ENCODE data around the gene SRRM4.

The SRRM4 gene

DNA sequence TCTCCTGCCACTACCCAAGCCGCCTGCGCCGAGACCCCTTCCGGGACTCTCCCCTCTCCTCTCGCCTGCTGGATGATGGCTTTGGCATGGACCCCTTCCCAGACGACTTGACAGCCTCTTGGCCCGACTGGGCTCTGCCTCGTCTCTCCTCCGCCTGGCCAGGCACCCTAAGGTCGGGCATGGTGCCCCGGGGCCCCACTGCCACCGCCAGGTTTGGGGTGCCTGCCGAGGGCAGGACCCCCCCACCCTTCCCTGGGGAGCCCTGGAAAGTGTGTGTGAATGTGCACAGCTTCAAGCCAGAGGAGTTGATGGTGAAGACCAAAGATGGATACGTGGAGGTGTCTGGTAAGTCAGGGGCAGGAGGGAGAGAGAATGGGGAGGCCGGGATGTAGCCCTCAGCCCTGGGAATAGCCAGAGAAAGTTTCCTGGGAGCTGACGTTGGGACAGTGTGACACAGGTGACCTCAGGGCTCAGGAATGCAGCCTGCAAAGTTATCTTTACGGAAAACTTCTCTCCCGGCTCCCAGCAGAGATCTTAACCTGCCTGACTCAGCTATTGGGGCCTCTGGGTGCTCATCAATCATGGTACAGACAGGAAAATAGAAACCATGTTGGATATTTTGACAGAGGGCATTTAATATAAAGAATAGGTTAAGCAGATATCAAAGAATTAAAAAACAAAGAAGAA lies 198.1 kb downstream of the SRRM4 start:
- TF ChIP-seq CEBPB (IDR thresholded peaks at IDR 0.05) (no peak), ZBTB7A (IDR thresholded peaks at IDR 0.05; ENCODE audit: low read depth) (0 out of 2 replicates have a peak, but pooled peaks have one; percentile 32)

DNA sequence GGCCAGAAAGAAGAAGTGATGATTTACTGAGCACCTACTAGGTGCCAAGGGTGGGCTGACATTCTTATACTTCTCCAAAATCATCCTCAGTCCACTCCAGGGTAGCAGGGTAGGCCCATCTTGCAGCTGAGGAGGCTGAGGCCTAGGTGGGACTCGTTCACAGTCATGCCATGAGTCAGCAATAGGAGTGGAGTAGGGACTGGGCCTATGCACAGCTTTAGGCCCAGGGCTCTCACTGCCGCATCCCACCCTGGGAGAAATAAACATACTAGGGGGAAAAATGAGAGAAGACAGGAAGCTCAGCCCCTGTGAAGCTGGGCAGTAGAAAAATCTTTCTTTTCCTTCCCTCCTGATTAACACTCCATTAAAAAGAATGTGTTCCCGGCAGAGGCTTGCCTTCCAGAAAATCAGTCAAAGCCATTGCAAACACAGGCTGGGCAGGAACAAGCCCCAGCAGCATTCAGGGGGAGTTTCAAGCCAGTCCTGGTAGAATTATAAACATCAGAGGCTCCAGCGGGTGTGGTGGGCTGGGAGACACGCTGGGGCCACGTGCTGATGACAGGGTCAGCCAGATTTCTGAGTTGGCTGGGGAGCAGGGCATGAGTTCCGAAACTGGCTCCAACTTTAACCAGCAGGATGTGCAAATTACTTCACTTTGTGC lies 199.2 kb downstream of the SRRM4 start:
- TF ChIP-seq CEBPB (IDR thresholded peaks at IDR 0.05) (no peak), EP300 (IDR thresholded peaks at IDR 0.05; ENCODE audit: borderline replicate concordance) (no peak), MAX (IDR thresholded peaks at IDR 0.05) (no peak), RAD21 (IDR thresholded peaks at IDR 0.05; ENCODE audit: low read depth) (no peak), FOXM1 (IDR thresholded peaks at IDR 0.05; ENCODE audit: borderline replicate concordance, low read depth) (no peak), TCF12 (IDR thresholded peaks at IDR 0.05; ENCODE audit: low read depth) (no peak), TEAD4 (IDR thresholded peaks at IDR 0.05) (no peak), ZBTB7A (IDR thresholded peaks at IDR 0.05; ENCODE audit: low read depth) (no peak), NFIC (IDR thresholded peaks at IDR 0.05) (no peak), TAF1 (IDR thresholded peaks at IDR 0.05; ENCODE audit: low read depth) (no peak), YY1 (IDR thresholded peaks at IDR 0.05; ENCODE audit: low read depth) (no peak), EGR1 (IDR thresholded peaks at IDR 0.05) (no peak)
- TF ChIP-seq, protein P1, sequence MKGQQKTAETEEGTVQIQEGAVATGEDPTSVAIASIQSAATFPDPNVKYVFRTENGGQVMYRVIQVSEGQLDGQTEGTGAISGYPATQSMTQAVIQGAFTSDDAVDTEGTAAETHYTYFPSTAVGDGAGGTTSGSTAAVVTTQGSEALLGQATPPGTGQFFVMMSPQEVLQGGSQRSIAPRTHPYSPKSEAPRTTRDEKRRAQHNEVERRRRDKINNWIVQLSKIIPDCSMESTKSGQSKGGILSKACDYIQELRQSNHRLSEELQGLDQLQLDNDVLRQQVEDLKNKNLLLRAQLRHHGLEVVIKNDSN (IDR thresholded peaks at IDR 0.05) = no peak
- TF ChIP-seq, protein P2, sequence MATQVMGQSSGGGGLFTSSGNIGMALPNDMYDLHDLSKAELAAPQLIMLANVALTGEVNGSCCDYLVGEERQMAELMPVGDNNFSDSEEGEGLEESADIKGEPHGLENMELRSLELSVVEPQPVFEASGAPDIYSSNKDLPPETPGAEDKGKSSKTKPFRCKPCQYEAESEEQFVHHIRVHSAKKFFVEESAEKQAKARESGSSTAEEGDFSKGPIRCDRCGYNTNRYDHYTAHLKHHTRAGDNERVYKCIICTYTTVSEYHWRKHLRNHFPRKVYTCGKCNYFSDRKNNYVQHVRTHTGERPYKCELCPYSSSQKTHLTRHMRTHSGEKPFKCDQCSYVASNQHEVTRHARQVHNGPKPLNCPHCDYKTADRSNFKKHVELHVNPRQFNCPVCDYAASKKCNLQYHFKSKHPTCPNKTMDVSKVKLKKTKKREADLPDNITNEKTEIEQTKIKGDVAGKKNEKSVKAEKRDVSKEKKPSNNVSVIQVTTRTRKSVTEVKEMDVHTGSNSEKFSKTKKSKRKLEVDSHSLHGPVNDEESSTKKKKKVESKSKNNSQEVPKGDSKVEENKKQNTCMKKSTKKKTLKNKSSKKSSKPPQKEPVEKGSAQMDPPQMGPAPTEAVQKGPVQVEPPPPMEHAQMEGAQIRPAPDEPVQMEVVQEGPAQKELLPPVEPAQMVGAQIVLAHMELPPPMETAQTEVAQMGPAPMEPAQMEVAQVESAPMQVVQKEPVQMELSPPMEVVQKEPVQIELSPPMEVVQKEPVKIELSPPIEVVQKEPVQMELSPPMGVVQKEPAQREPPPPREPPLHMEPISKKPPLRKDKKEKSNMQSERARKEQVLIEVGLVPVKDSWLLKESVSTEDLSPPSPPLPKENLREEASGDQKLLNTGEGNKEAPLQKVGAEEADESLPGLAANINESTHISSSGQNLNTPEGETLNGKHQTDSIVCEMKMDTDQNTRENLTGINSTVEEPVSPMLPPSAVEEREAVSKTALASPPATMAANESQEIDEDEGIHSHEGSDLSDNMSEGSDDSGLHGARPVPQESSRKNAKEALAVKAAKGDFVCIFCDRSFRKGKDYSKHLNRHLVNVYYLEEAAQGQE (IDR thresholded peaks at IDR 0.05; ENCODE audit: low read depth) = no peak

GRCh38 chr12:119181202-119181601 lies 199.9 kb downstream of the SRRM4 start:
- TF ChIP-seq CREB1 (IDR thresholded peaks at IDR 0.05; ENCODE audit: low read depth) (no peak), EP300 (IDR thresholded peaks at IDR 0.05; ENCODE audit: borderline replicate concordance) (no peak), MAX (IDR thresholded peaks at IDR 0.05) (no peak), NFIC (IDR thresholded peaks at IDR 0.05) (no peak), RAD21 (IDR thresholded peaks at IDR 0.05; ENCODE audit: low read depth) (no peak), FOXM1 (IDR thresholded peaks at IDR 0.05; ENCODE audit: borderline replicate concordance, low read depth) (no peak), EGR1 (IDR thresholded peaks at IDR 0.05) (no peak), YY1 (IDR thresholded peaks at IDR 0.05; ENCODE audit: low read depth) (no peak), TEAD4 (IDR thresholded peaks at IDR 0.05) (no peak), CEBPB (IDR thresholded peaks at IDR 0.05) (no peak), TCF12 (IDR thresholded peaks at IDR 0.05; ENCODE audit: low read depth) (no peak)
- TF ChIP-seq, protein P1 (IDR thresholded peaks at IDR 0.05) = no peak

DNA sequence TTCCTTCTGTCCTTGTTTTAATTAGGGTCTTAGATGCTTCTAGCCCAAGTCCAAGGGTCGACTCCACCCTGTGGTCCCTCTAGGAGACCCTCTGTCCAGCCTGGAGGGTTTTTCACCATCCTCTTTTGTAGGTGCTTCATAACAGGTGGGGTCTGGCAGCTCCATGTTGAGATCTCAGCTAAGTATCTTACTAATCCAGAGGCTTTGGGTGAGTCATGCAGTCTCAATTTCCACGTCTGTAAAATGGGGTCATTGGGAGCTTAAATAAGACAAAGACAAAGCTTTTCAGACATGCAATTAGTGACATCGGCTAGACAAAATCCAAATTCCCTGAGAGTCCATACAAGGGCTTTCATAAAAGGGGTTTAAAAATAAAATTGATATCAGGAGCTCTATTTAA lies 200.6 kb downstream of the SRRM4 start:
- no peak for TF ChIP-seq RAD21 (IDR thresholded peaks at IDR 0.05; ENCODE audit: low read depth)
- TF ChIP-seq TEAD4 (IDR thresholded peaks at IDR 0.05) = no peak
- no peak for TF ChIP-seq FOXM1 (IDR thresholded peaks at IDR 0.05; ENCODE audit: borderline replicate concordance, low read depth)
- TF ChIP-seq, protein P2 (IDR thresholded peaks at IDR 0.05; ENCODE audit: low read depth) = no peak
- TF ChIP-seq EP300 (IDR thresholded peaks at IDR 0.05; ENCODE audit: borderline replicate concordance) = no peak
- TF ChIP-seq TAF1 (IDR thresholded peaks at IDR 0.05; ENCODE audit: low read depth) = no peak
- TF ChIP-seq CEBPB (IDR thresholded peaks at IDR 0.05) = no peak
- no peak for TF ChIP-seq YY1 (IDR thresholded peaks at IDR 0.05; ENCODE audit: low read depth)
- no peak for TF ChIP-seq NFIC (IDR thresholded peaks at IDR 0.05)
- TF ChIP-seq ZBTB7A (IDR thresholded peaks at IDR 0.05; ENCODE audit: low read depth) = no peak
- TF ChIP-seq TCF12 (IDR thresholded peaks at IDR 0.05; ENCODE audit: low read depth) = no peak
- no peak for TF ChIP-seq CREB1 (IDR thresholded peaks at IDR 0.05; ENCODE audit: low read depth)
- TF ChIP-seq EGR1 (IDR thresholded peaks at IDR 0.05) = no peak
- TF ChIP-seq, protein P1 (IDR thresholded peaks at IDR 0.05) = no peak
- no peak for TF ChIP-seq MAX (IDR thresholded peaks at IDR 0.05)
